Stomach smooth muscle (tissue), 2 donors: ENCODE measurements around the gene RNF17.

Source experiments
- H3K27ac ChIP-seq: one replicate; pipeline ENCODE4 v1.7.0; 2013; ENCODE audit warnings: mild to moderate bottlenecking, low read length, inconsistent platforms
- H3K27me3 ChIP-seq, 2 donors: one replicate each; pipeline ENCODE4 v1.7.0; 2013; ENCODE audit warnings: low read length in 2 of 2; ENCODE audit not compliant: insufficient read depth in 2 of 2, control insufficient read depth in 1 of 2
- H3K36me3 ChIP-seq, 2 donors: one replicate each; pipeline ENCODE4 v1.7.0; 2013; ENCODE audit warnings: low read length in 2 of 2; ENCODE audit not compliant: control insufficient read depth in 2 of 2, insufficient read depth in 2 of 2
- H3K4me1 ChIP-seq: one replicate; pipeline ENCODE4 v1.7.0; 2013; ENCODE audit warnings: low read length; ENCODE audit not compliant: control insufficient read depth, insufficient read depth
- H3K4me3 ChIP-seq, 2 donors: one replicate each; pipeline ENCODE4 v1.7.0; 2013; ENCODE audit warnings: low read length in 2 of 2
- H3K9ac ChIP-seq, 2 donors: one replicate each; pipeline ENCODE4 v1.7.0; 2013; ENCODE audit warnings: low read length in 2 of 2, mild to moderate bottlenecking in 1 of 2
- H3K9me3 ChIP-seq, 2 donors: one replicate each; pipeline ENCODE4 v1.7.0; 2013; ENCODE audit warnings: low read length in 2 of 2; ENCODE audit not compliant: control insufficient read depth in 2 of 2
- donor health status: healthy.
- donor health status: Pancreatic carcinoma.

RNF17 gene

GRCh38 chr13:24744247-24744646 is 19.7 kb upstream of the RNF17 start:
- peaks cover 12% of the 10 kb centered on the region for H3K4me1 ChIP-seq
- peaks cover 22% of the 10 kb centered on the region in 2 donors for H3K27me3 ChIP-seq
- no peaks in the 10 kb centered on the region for H3K9me3 ChIP-seq
- no peak overlapping the region for H3K9ac ChIP-seq
- H3K36me3 ChIP-seq: no peaks in the 10 kb centered on the region
- H3K4me3 ChIP-seq: no peak overlapping the region
- no peak overlapping the region for H3K27ac ChIP-seq

- no peak overlapping the region for H3K9ac ChIP-seq
- no peak overlapping the region for H3K27ac ChIP-seq
- H3K4me3 ChIP-seq: no peak overlapping the region
- H3K4me1 ChIP-seq: peaks cover 12% of the 10 kb centered on the region
- no peaks in the 10 kb centered on the region for H3K9me3 ChIP-seq
- H3K27me3 ChIP-seq: peaks cover 22% of the 10 kb centered on the region in 2 donors
- H3K36me3 ChIP-seq: no peaks in the 10 kb centered on the region
Observed at GRCh38 chr13:24745516-24745860, 18.5 kb upstream of the RNF17 start.

- Histone ChIP-seq H3K9ac (no peak overlapping the region), H3K27me3 (peaks cover 22% of the 10 kb centered on the region in 2 donors), H3K36me3 (no peaks in the 10 kb centered on the region), H3K4me3 (no peak overlapping the region), H3K4me1 (peaks cover 12% of the 10 kb centered on the region), H3K27ac (no peak overlapping the region), H3K9me3 (no peaks in the 10 kb centered on the region)
Observed at GRCh38 chr13:24745861-24746617, 17.9 kb upstream of the RNF17 start.

- peaks cover 12% of the 10 kb centered on the region for H3K4me1 ChIP-seq
- H3K27me3 ChIP-seq: peaks cover 22% of the 10 kb centered on the region in 2 donors
- H3K36me3 ChIP-seq: no peaks in the 10 kb centered on the region
- no peak overlapping the region for H3K27ac ChIP-seq
- no peak overlapping the region for H3K9ac ChIP-seq
- H3K9me3 ChIP-seq: no peaks in the 10 kb centered on the region
- H3K4me3 ChIP-seq: peak overlapping the region; percentile 35 to 40
Observed at GRCh38 chr13:24746618-24747247, 17.2 kb upstream of the RNF17 start.

GRCh38 chr13:24747248-24748060 is 16.5 kb upstream of the RNF17 start:
- peaks cover 22 to 24% of the 10 kb centered on the region in 2 donors for H3K27me3 ChIP-seq
- no peak overlapping the region for H3K9ac ChIP-seq

GRCh38 chr13:24748061-24748400 is 15.9 kb upstream of the RNF17 start:
- H3K27me3 ChIP-seq: peaks cover 22% of the 10 kb centered on the region in 2 donors
- H3K36me3 ChIP-seq: no peaks in the 10 kb centered on the region
- no peak overlapping the region for H3K27ac ChIP-seq
- H3K9me3 ChIP-seq: no peaks in the 10 kb centered on the region
- no peak overlapping the region for H3K9ac ChIP-seq
- H3K4me1 ChIP-seq: peaks cover 12% of the 10 kb centered on the region
- H3K4me3 ChIP-seq: no peak overlapping the region

More at GRCh38 chr13:24747248-24748060, 16.5 kb upstream of the RNF17 start:
- Histone ChIP-seq H3K36me3 (no peaks in the 10 kb centered on the region), H3K4me1 (peaks cover 12% of the 10 kb centered on the region), H3K9me3 (no peaks in the 10 kb centered on the region), H3K27ac (no peak overlapping the region), H3K4me3 (peak overlapping the region; percentile 35 to 40)

GRCh38 chr13:24759197-24759596 is 4.8 kb upstream of the RNF17 start:
- no peaks in the 10 kb centered on the region for H3K27me3 ChIP-seq
- no peak overlapping the region for H3K4me3 ChIP-seq
- H3K9ac ChIP-seq: no peak overlapping the region
- no peak overlapping the region for H3K27ac ChIP-seq
- no peaks in the 10 kb centered on the region for H3K4me1 ChIP-seq
- no peaks in the 10 kb centered on the region for H3K9me3 ChIP-seq
- no peaks in the 10 kb centered on the region for H3K36me3 ChIP-seq

- Histone ChIP-seq H3K36me3 (no peaks in the 10 kb centered on the region), H3K9ac (no peak overlapping the region), H3K4me1 (no peaks in the 10 kb centered on the region), H3K4me3 (no peak overlapping the region), H3K9me3 (no peaks in the 10 kb centered on the region), H3K27me3 (no peaks in the 10 kb centered on the region), H3K27ac (no peak overlapping the region)
Observed at GRCh38 chr13:24764276-24764630, 284 bp downstream of the RNF17 start.

- Histone ChIP-seq H3K27ac (no peak overlapping the region), H3K27me3 (no peaks in the 10 kb centered on the region), H3K4me3 (no peak overlapping the region), H3K4me1 (no peaks in the 10 kb centered on the region), H3K9me3 (peaks cover 2 to 5% of the 10 kb centered on the region in 2 donors), H3K9ac (no peak overlapping the region), H3K36me3 (no peaks in the 10 kb centered on the region)
Observed at GRCh38 chr13:24777171-24777570, 13.2 kb downstream of the RNF17 start.

- H3K9ac ChIP-seq: no peak overlapping the region
- no peak overlapping the region for H3K27ac ChIP-seq
- H3K9me3 ChIP-seq: no peaks in the 10 kb centered on the region
- no peak overlapping the region for H3K4me3 ChIP-seq
- no peaks in the 10 kb centered on the region for H3K4me1 ChIP-seq
- no peaks in the 10 kb centered on the region for H3K36me3 ChIP-seq
- no peaks in the 10 kb centered on the region for H3K27me3 ChIP-seq
Observed at GRCh38 chr13:24784319-24784718, 20.4 kb downstream of the RNF17 start.
